Left lung (tissue), 10 donors: ENCODE results near the gene CACNA1C. TPM values are rescaled to one million over a fixed set of nuclear protein-coding genes. Genes with fewer than 3 reads are reported as not detected.

Experiments used
- ATAC-seq: fragments of 200-7000 bp; cut with Tn5 transposase; one replicate; pipeline ENCODE4 v1.9.1; 2020; ENCODE audit warnings: moderate library complexity
- DNase-seq, 4 donors: peaks; one replicate each; pipeline ENCODE4 v3.0.0-alpha.2; 2013 to 2020
- H3K27ac ChIP-seq, 2 donors: fragments of 200-600 bp; sonication (generic) in 1 of 2; one replicate each; pipeline versions ENCODE4 v1.5.0 to v1.8.0; 2020 to 2021
- H3K27me3 ChIP-seq, 2 donors: fragments of 200-600 bp; sonication (generic) in 1 of 2; one replicate each; pipeline versions ENCODE4 v1.5.0 to v1.8.0; 2020 to 2021
- H3K36me3 ChIP-seq, 2 donors: fragments of 200-600 bp; sonication (generic) in 1 of 2; one replicate each; pipeline versions ENCODE4 v1.5.0 to v1.8.0; 2020 to 2021
- H3K4me1 ChIP-seq, 2 donors: fragments of 200-600 bp; one replicate each; pipeline ENCODE4 v1.8.0; 2021
- H3K4me3 ChIP-seq, 2 donors: fragments of 200-600 bp; sonication (generic) in 1 of 2; one replicate each; pipeline versions ENCODE4 v1.5.0 to v1.8.0; 2020 to 2021; ENCODE audit warnings: mild to moderate bottlenecking in 1 of 2
- H3K9me3 ChIP-seq, 2 donors: fragments of 200-600 bp; sonication (generic) in 1 of 2; one replicate each; pipeline versions ENCODE4 v1.5.0 to v1.8.0; 2020 to 2021
- intact Hi-C, 2 donors: fragments of 100-400 bp; cut with DNase I; formaldehyde crosslinking; loops; one replicate each; pipeline versions ENCODE4 v1.11.2 to v1.14.2; 2022
- polyA plus RNA-seq, 6 donors: library from polyadenylated mRNA; unstranded; fragments of 120-200 nt; gene quantifications; one replicate each; pipeline ENCODE4 v1.2.1, GENCODE V29; 2013; ENCODE audit not compliant: insufficient read length in 6 of 6
- total RNA-seq, 2 donors: library from RNA; stranded (reverse); fragmentation: NEBNext Ultra II Directional; extraction: Animal tissue kit (Norgen Biotek cat#: 25700); gene quantifications; one replicate each; pipeline ENCODE4 v1.2.1, GENCODE V29; 2021
- TF ChIP-seq, protein P1 (sequence below), 2 donors: fragments of 200-600 bp; sonication (generic) in 1 of 2; IDR thresholded peaks; one replicate each; pipeline versions ENCODE4 v1.5.0 to v1.8.0; 2021; ENCODE audit warnings: antibody characterized with exemption in 2 of 2
- donor health status: DM: no; HTN: yes; CAD: no.
- donor health status: DM: no; HTN: no; CAD: no.

The CACNA1C gene
- total and polyA plus RNA-seq, 8 donors, result 11.9 to 21.9 (median 14.2) TPM

GRCh38 chr12:2453076-2453760 is 400.4 kb downstream of the CACNA1C start:
- intact Hi-C loops, result no loop called here
- no peaks in the 10 kb centered on the region for H3K27me3 ChIP-seq
- no peak overlapping the region for H3K27ac ChIP-seq
- no peaks in the 10 kb centered on the region for H3K9me3 ChIP-seq
- peaks cover 0 to 9% of the 10 kb centered on the region in 2 donors for H3K4me1 ChIP-seq
- TF ChIP-seq, protein P1, sequence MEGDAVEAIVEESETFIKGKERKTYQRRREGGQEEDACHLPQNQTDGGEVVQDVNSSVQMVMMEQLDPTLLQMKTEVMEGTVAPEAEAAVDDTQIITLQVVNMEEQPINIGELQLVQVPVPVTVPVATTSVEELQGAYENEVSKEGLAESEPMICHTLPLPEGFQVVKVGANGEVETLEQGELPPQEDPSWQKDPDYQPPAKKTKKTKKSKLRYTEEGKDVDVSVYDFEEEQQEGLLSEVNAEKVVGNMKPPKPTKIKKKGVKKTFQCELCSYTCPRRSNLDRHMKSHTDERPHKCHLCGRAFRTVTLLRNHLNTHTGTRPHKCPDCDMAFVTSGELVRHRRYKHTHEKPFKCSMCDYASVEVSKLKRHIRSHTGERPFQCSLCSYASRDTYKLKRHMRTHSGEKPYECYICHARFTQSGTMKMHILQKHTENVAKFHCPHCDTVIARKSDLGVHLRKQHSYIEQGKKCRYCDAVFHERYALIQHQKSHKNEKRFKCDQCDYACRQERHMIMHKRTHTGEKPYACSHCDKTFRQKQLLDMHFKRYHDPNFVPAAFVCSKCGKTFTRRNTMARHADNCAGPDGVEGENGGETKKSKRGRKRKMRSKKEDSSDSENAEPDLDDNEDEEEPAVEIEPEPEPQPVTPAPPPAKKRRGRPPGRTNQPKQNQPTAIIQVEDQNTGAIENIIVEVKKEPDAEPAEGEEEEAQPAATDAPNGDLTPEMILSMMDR (IDR thresholded peaks at IDR 0.05), result no peak
- no peak for ATAC-seq
- DNase-seq, result no peak
- no peak overlapping the region for H3K4me3 ChIP-seq
- no peaks in the 10 kb centered on the region for H3K36me3 ChIP-seq

DNA sequence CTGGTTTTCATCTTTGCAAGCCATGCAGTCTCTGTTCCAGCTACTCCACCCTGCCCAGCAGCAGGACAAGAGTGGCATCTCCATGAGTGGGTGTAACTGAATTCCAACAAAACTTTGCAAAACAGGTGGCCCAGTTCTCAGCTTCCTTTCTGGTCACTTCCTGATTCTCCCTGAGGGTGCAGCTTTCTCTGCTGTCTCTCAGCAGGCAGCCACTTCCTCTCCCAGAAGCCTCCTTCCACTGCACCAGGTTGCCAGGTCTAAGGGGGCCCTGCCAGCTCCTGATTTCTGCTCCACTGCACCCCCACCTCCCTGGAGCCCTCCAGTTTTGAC is 400.9 kb downstream of the CACNA1C start:
- no peak overlapping the region for H3K27ac ChIP-seq
- intact Hi-C loops, result no loop called here
- no peaks in the 10 kb centered on the region for H3K27me3 ChIP-seq
- peaks cover 0 to 9% of the 10 kb centered on the region in 2 donors for H3K4me1 ChIP-seq
- ATAC-seq (no peak), DNase-seq (no peak)
- no peak overlapping the region for H3K4me3 ChIP-seq
- no peaks in the 10 kb centered on the region for H3K9me3 ChIP-seq
- TF ChIP-seq, protein P1 (IDR thresholded peaks at IDR 0.05), result no peak
- no peaks in the 10 kb centered on the region for H3K36me3 ChIP-seq

DNA sequence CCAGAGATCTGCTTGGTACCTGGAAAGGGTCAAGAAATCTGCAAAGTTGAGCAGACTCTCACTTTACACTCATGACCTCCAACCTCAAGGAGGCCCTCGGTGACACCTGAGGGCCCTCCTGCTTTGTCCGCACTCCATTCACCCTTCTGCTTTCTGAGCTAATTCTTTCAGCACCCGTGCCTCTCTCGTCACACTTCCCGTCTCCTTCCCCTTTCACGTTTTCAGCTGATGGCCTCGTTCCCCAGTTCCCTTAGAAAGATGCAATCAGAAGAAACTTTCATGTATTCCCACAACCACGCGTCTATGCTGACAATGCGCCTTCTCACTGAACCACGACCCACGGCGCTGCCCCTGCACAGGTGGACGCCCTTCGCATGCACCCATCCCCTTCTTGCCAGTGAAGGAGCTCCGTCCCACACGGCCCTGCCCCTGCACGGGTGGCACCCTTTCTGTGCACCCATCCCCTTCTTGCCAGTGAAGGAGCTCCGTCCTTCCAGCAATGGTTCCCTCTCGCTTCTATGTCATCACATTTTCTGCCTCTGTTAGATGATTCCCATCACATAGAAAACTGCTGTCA is 401.9 kb downstream of the CACNA1C start:
- H3K36me3 ChIP-seq, result no peaks in the 10 kb centered on the region
- ATAC-seq (no peak), DNase-seq (no peak)
- TF ChIP-seq, protein P1 (IDR thresholded peaks at IDR 0.05), result no peak
- H3K27ac ChIP-seq, result no peak overlapping the region
- intact Hi-C loops, result no loop called here
- H3K9me3 ChIP-seq, result no peaks in the 10 kb centered on the region
- no peak overlapping the region for H3K4me3 ChIP-seq
- no peaks in the 10 kb centered on the region for H3K27me3 ChIP-seq
- peaks cover 0 to 9% of the 10 kb centered on the region in 2 donors for H3K4me1 ChIP-seq

- TF ChIP-seq, protein P1 (IDR thresholded peaks at IDR 0.05), result no peak
- no peak for ATAC-seq
- intact Hi-C loops, result no loop called here
- Histone ChIP-seq H3K27ac (no peak overlapping the region), H3K27me3 (no peaks in the 10 kb centered on the region), H3K4me3 (no peak overlapping the region), H3K36me3 (no peaks in the 10 kb centered on the region), H3K9me3 (no peaks in the 10 kb centered on the region), H3K4me1 (peaks cover 0 to 9% of the 10 kb centered on the region in 2 donors)
- no peak for DNase-seq
Measured at GRCh38 chr12:2455410-2455809, 402.6 kb downstream of the CACNA1C start.

GRCh38 chr12:2456122-2456812 is 403.5 kb downstream of the CACNA1C start:
- Histone ChIP-seq H3K4me3 (no peak overlapping the region), H3K36me3 (no peaks in the 10 kb centered on the region), H3K4me1 (peaks cover 0 to 9% of the 10 kb centered on the region in 2 donors), H3K27ac (no peak overlapping the region), H3K27me3 (no peaks in the 10 kb centered on the region), H3K9me3 (no peaks in the 10 kb centered on the region)
- intact Hi-C loops, result no loop called here
- TF ChIP-seq, protein P1 (IDR thresholded peaks at IDR 0.05), result no peak
- DNase-seq (no peak), ATAC-seq (peak; percentile 78)
